ENCODE data around the gene FOXO3.

GRCh38 chr6:108694816-108695215, 134.1 kb downstream of the FOXO3 start:
- TF ChIP-seq, protein P1, sequence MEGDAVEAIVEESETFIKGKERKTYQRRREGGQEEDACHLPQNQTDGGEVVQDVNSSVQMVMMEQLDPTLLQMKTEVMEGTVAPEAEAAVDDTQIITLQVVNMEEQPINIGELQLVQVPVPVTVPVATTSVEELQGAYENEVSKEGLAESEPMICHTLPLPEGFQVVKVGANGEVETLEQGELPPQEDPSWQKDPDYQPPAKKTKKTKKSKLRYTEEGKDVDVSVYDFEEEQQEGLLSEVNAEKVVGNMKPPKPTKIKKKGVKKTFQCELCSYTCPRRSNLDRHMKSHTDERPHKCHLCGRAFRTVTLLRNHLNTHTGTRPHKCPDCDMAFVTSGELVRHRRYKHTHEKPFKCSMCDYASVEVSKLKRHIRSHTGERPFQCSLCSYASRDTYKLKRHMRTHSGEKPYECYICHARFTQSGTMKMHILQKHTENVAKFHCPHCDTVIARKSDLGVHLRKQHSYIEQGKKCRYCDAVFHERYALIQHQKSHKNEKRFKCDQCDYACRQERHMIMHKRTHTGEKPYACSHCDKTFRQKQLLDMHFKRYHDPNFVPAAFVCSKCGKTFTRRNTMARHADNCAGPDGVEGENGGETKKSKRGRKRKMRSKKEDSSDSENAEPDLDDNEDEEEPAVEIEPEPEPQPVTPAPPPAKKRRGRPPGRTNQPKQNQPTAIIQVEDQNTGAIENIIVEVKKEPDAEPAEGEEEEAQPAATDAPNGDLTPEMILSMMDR (IDR thresholded peaks at IDR 0.05): no peak
- TF ChIP-seq EZH2phosphoT487 (IDR thresholded peaks at IDR 0.05): no peak

Data from neural progenitor cell (in vitro differentiated cells).